Measurements from ENCODE around the gene PRDM15.

DNA sequence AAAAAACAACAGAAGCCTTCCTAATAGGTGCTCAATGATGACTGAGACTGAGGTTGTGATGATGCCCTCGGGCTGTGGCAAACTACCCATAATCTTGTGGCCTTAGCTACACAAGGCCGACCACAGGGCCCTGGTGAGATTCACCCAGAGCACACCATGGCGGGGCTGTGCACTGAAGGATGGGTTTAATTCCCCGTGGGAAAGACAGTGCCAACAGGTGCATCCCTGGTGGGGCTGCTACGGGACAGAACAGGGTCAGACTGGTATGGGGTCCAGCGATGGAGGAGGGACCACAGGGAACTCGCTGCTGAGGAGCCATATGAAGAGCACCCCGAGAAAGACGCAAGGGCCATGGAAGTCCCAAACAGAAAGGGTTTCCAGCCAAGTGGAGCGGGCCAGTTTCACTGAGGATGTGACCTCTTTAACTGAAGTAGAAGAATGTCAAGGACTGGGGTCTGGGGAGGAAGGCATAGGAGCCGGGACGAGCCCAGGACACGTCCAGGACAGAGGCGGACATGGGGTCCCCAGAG is 21.3 kb downstream of the PRDM15 start:
- TF ChIP-seq POLR2A (IDR thresholded peaks at IDR 0.05) (no peak), POLR2AphosphoS5 (IDR thresholded peaks at IDR 0.05) (no peak)
- TF ChIP-seq, protein P1, sequence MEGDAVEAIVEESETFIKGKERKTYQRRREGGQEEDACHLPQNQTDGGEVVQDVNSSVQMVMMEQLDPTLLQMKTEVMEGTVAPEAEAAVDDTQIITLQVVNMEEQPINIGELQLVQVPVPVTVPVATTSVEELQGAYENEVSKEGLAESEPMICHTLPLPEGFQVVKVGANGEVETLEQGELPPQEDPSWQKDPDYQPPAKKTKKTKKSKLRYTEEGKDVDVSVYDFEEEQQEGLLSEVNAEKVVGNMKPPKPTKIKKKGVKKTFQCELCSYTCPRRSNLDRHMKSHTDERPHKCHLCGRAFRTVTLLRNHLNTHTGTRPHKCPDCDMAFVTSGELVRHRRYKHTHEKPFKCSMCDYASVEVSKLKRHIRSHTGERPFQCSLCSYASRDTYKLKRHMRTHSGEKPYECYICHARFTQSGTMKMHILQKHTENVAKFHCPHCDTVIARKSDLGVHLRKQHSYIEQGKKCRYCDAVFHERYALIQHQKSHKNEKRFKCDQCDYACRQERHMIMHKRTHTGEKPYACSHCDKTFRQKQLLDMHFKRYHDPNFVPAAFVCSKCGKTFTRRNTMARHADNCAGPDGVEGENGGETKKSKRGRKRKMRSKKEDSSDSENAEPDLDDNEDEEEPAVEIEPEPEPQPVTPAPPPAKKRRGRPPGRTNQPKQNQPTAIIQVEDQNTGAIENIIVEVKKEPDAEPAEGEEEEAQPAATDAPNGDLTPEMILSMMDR (IDR thresholded peaks at IDR 0.05) = no peak
